ENCODE data around the gene ZNF236. TPM values are rescaled to one million over a fixed set of nuclear protein-coding genes. Genes with fewer than 3 reads are reported as not detected.

The ZNF236 gene
- total RNA-seq, 1 donor from 2014 or later, result 11.5 TPM

GRCh38 chr18:76985156-76985950, 163.0 kb downstream of the ZNF236 start:
- H3K4me1 ChIP-seq, result peaks cover 17% of the 10 kb centered on the region
- H3K9me3 ChIP-seq (ENCODE audit: low read depth), result no peaks in the 10 kb centered on the region
- Mint-ChIP-seq H3K9me3 (no peaks in the 10 kb centered on the region), H3K36me3 (no peaks in the 10 kb centered on the region), H3K4me3 (no peak overlapping the region), H3K27ac (peak overlapping the region; percentile 42), H3K27me3 (ENCODE audit: insufficient read depth, low read depth) (peaks cover 2% of the 10 kb centered on the region), H3K4me1 (peaks cover 33% of the 10 kb centered on the region)
- no peaks in the 10 kb centered on the region for H3K36me3 ChIP-seq
- no peaks in the 10 kb centered on the region for H4K20me1 ChIP-seq (ENCODE audit: low read depth)
- no peaks in the 10 kb centered on the region for H3K79me2 ChIP-seq (ENCODE audit: low read depth)
- no peak for DNase-seq (ENCODE audit: low spot score)
- no peak overlapping the region for H3K9ac ChIP-seq
- TF ChIP-seq EZH2phosphoT487 (IDR thresholded peaks at IDR 0.05) (no peak), CTCF (IDR thresholded peaks at IDR 0.05) (no peak), EZH2 (IDR thresholded peaks at IDR 0.05) (no peak)
- H3K27ac ChIP-seq, result no peak overlapping the region
- no peak overlapping the region for H3K4me3 ChIP-seq
- H2AFZ ChIP-seq (replicated peaks), result no peak overlapping the region
- H3K4me2 ChIP-seq, result no peak overlapping the region
- H3F3A ChIP-seq (ENCODE audit: low read depth), result no peaks in the 10 kb centered on the region
- H3K27me3 ChIP-seq, result no peaks in the 10 kb centered on the region

DNA sequence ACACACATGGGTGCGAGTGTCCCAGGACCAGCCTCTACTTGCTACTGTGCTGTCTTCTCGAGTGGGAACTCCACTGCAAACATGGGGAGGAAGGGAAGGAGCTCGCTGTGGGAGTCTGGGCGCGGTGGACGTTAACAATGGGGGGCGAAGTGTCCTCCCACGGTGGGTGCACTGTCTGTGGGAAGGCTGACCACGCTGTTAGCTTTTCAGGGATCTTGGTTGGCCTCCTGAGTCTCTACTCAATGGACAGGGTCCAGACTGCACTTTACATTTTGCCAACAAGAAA, 163.5 kb downstream of the ZNF236 start:
- Mint-ChIP-seq H3K27me3 (ENCODE audit: insufficient read depth, low read depth) (peaks cover 5% of the 10 kb centered on the region), H3K27ac (peak overlapping the region; percentile 42), H3K9me3 (no peaks in the 10 kb centered on the region), H3K4me1 (peaks cover 31% of the 10 kb centered on the region), H3K36me3 (no peaks in the 10 kb centered on the region), H3K4me3 (no peak overlapping the region)
- Histone ChIP-seq H3K9ac (no peak overlapping the region), H3K4me1 (peaks cover 12% of the 10 kb centered on the region), H3K27ac (no peak overlapping the region), H3K4me2 (no peak overlapping the region), H3K4me3 (no peak overlapping the region), H3K36me3 (no peaks in the 10 kb centered on the region), H3K27me3 (no peaks in the 10 kb centered on the region), H3F3A (ENCODE audit: low read depth) (no peaks in the 10 kb centered on the region), H2AFZ (replicated peaks) (no peak overlapping the region), H3K9me3 (ENCODE audit: low read depth) (no peaks in the 10 kb centered on the region), H3K79me2 (ENCODE audit: low read depth) (no peaks in the 10 kb centered on the region), H4K20me1 (ENCODE audit: low read depth) (no peaks in the 10 kb centered on the region)
- DNase-seq (ENCODE audit: low spot score), result no peak
- TF ChIP-seq EZH2 (IDR thresholded peaks at IDR 0.05) (no peak), CTCF (IDR thresholded peaks at IDR 0.05) (no peak), EZH2phosphoT487 (IDR thresholded peaks at IDR 0.05) (no peak)

DNA sequence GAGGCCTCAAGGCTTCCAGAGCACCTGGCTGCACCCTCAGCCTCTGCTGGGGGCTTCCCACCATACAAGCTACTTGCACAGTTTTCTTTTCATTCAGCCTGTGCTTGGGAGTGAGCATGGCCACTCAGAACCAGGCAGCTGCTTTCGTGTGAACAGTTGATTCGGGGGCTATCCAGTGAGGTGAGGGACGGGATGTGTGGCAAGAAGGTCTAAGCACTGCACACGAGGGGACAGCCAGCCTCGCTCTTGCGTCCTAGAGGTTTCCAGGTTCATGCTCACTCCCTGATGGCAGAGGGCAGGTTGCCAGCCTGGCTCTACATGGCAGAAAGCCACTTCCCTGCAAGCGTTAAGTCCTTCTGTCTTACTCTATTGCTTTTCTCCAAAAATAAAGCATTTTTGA, 164.0 kb downstream of the ZNF236 start:
- Histone ChIP-seq H3K36me3 (no peaks in the 10 kb centered on the region), H3K4me1 (peaks cover 8% of the 10 kb centered on the region), H3K9ac (no peak overlapping the region), H3K4me3 (no peak overlapping the region), H3K27me3 (no peaks in the 10 kb centered on the region), H3K27ac (no peak overlapping the region), H3K4me2 (no peak overlapping the region), H4K20me1 (ENCODE audit: low read depth) (no peaks in the 10 kb centered on the region), H3K9me3 (ENCODE audit: low read depth) (no peaks in the 10 kb centered on the region), H3K79me2 (ENCODE audit: low read depth) (no peaks in the 10 kb centered on the region), H3F3A (ENCODE audit: low read depth) (peaks cover under 1% of the 10 kb centered on the region), H2AFZ (replicated peaks) (no peak overlapping the region)
- TF ChIP-seq EZH2 (IDR thresholded peaks at IDR 0.05) (no peak), EZH2phosphoT487 (IDR thresholded peaks at IDR 0.05) (no peak), CTCF (IDR thresholded peaks at IDR 0.05) (no peak)
- H3K27ac Mint-ChIP-seq, result peak overlapping the region; percentile 50
- no peak overlapping the region for H3K4me3 Mint-ChIP-seq
- H3K27me3 Mint-ChIP-seq (ENCODE audit: insufficient read depth, low read depth), result peaks cover 8% of the 10 kb centered on the region
- H3K9me3 Mint-ChIP-seq, result no peaks in the 10 kb centered on the region
- H3K4me1 Mint-ChIP-seq, result peaks cover 29% of the 10 kb centered on the region
- no peaks in the 10 kb centered on the region for H3K36me3 Mint-ChIP-seq
- no peak for DNase-seq (ENCODE audit: low spot score)

Measured in neural progenitor cell (in vitro differentiated cells).